Caco-2 (cell line): ENCODE results near the gene NRXN2. TPM values are rescaled to one million over a fixed set of nuclear protein-coding genes. Genes with fewer than 3 reads are reported as not detected.

ENCODE experiments used
- BruUV-seq: library from RNA; stranded (reverse); fragments of 400-500 nt; replicated peaks from 2 replicates; lab custom pipeline; 2021; lab: Mats Ljungman, UMichigan
- CTCF ChIA-PET: fragments of 300-600 bp; sonication (Branson Sonifier 250); formaldehyde crosslinking; loops from one replicate; lab custom pipeline; 2022; ENCODE audit warnings: antibody characterized with exemption; lab: Charles Lee
- POLR2A ChIA-PET: fragments of 300-600 bp; sonication (Branson Sonifier 250); formaldehyde crosslinking; loops from one replicate; lab custom pipeline; 2022; ENCODE audit warnings: antibody characterized with exemption; lab: Charles Lee
- DNase-seq, 2 experiments: peaks; one replicate each; pipeline versions ENCODE4 v3.0.0 to v3.0.0-alpha.2; 2020 to 2022
- H3K27me3 ChIP-seq: replicated peaks from 2 replicates; pipeline ENCODE4 v1.6.0; 2011; ENCODE audit warnings: low read length; ENCODE audit not compliant: control insufficient read depth, insufficient read depth
- H3K36me3 ChIP-seq: 2 replicates; pipeline ENCODE4 v1.5.1; 2011; ENCODE audit warnings: low read length; ENCODE audit not compliant: control insufficient read depth, insufficient read depth
- H3K4me1 ChIP-seq: fragments of 250-450 bp; sonication (Bioruptor Pico); 2 replicates; pipeline ENCODE4 v1.5.1; 2020; ENCODE audit warnings: mild to moderate bottlenecking
- H3K4me3 ChIP-seq: 2 replicates; pipeline ENCODE4 v1.5.1; 2011; ENCODE audit warnings: low read depth, mild to moderate bottlenecking, control low read depth, low read length
- H3K9me3 ChIP-seq: fragments of 250-450 bp; sonication (Bioruptor Pico); 2 replicates; pipeline ENCODE4 v1.5.1; 2020; ENCODE audit warnings: mild to moderate bottlenecking, moderate library complexity
- H3K27ac Mint-ChIP-seq: one replicate; pipeline ENCODE4 v1.8.0; 2022; ENCODE audit warnings: mixed read lengths; ENCODE audit not compliant: unreplicated experiment
- H3K27me3 Mint-ChIP-seq: one replicate; pipeline ENCODE4 v1.8.0; 2022; ENCODE audit warnings: mixed read lengths; ENCODE audit not compliant: insufficient read depth, unreplicated experiment
- H3K36me3 Mint-ChIP-seq: one replicate; pipeline ENCODE4 v1.8.0; 2022; ENCODE audit warnings: mild to moderate bottlenecking, mixed read lengths; ENCODE audit not compliant: insufficient read depth, unreplicated experiment
- H3K4me1 Mint-ChIP-seq: one replicate; pipeline ENCODE4 v1.8.0; 2022; ENCODE audit warnings: low read depth, mixed read lengths; ENCODE audit not compliant: unreplicated experiment
- H3K4me3 Mint-ChIP-seq: one replicate; pipeline ENCODE4 v1.8.0; 2022; ENCODE audit warnings: mild to moderate bottlenecking, moderate library complexity, mixed read lengths; ENCODE audit not compliant: unreplicated experiment
- H3K9me3 Mint-ChIP-seq: one replicate; pipeline ENCODE4 v1.8.0; 2022; ENCODE audit warnings: mixed read lengths; ENCODE audit not compliant: unreplicated experiment
- CTCF ChIP-seq, 2 experiments: fragments of 200-600 bp in 1 of 2; IDR thresholded peaks; 1 replicate in 1 of 2; 2 replicates in 1 of 2; pipeline versions ENCODE4 v1.5.1 to v1.8.0; 2011 to 2022; ENCODE audit warnings: antibody characterized with exemption in 1 of 2, control low read depth in 1 of 2, inconsistent platforms in 1 of 2, low read depth in 1 of 2, low read length in 1 of 2, mild to moderate bottlenecking in 1 of 2, moderate library complexity in 1 of 2; ENCODE audit not compliant: insufficient read depth in 1 of 2, severe bottlenecking in 1 of 2, unreplicated experiment in 1 of 2
- intact Hi-C: fragments of 100-400 bp; cut with micrococcal nuclease; formaldehyde crosslinking; loops from one replicate; pipeline ENCODE4 v1.10.0; 2022; ENCODE audit not compliant: unreplicated experiment
- total RNA-seq: library from RNA; stranded (reverse); gene quantifications from 2 replicates; pipeline ENCODE4 v1.2.3, GENCODE V29; 2022

The NRXN2 gene
- total RNA-seq, 1 experiment from 2014 or later: 7.6 TPM

- ChIA-PET CTCF (interaction anchor here (1.6 kb wide), 1 partner anchor 82 kb away, joined by 4 read pairs; no protein-coding TSS in a partner anchor), POLR2A (no interaction called here)
- no TSS peak for BruUV-seq
Observed at GRCh38 chr11:64658265-64658664, 64.7 kb downstream of the NRXN2 start.

DNA sequence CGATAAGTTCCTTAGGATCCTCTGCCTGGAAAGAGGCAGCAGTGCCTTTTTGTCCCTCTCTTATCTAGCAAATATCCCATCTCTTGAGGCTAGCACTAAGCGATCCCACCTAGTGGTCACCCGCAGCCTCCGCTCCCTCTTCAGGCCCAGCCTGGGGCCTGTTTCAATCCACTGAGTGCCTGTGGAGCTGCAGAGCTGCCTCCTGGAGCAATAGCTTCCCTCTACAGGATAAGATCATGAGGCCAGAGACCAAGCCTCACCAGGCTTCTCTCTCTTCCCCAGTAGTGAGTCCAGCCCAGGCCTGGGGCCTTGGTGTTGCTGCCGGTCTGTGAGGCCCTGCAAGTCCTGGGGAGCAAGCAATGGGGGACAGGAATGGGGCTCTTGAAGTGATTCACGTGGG is 66.1 kb downstream of the NRXN2 start:
- H3K4me1 Mint-ChIP-seq: peaks cover 15% of the 10 kb centered on the region
- no peak overlapping the region for H3K27ac Mint-ChIP-seq
- TF ChIP-seq CTCF (IDR thresholded peaks at IDR 0.05; ENCODE audit: insufficient read depth in 1 of 2, low read depth in 1 of 2, low read length in 1 of 2, severe bottlenecking in 1 of 2, unreplicated experiment in 1 of 2): peak; percentile 48 to 67
- no peaks in the 10 kb centered on the region for H3K27me3 ChIP-seq
- ChIA-PET CTCF (interaction anchor here (0.8 to 1.2 kb wide), 5 partner anchors 32 to 339 kb away, joined by 3 to 7 read pairs (median 4); partner anchors contain the start of genes PRDX5 and TRMT112), POLR2A (no interaction called here)
- H3K36me3 Mint-ChIP-seq: no peaks in the 10 kb centered on the region
- H3K9me3 Mint-ChIP-seq: no peaks in the 10 kb centered on the region
- no peak overlapping the region for H3K4me3 ChIP-seq
- H3K4me1 ChIP-seq: peaks cover 24% of the 10 kb centered on the region
- DNase-seq: peak; percentile 56 to 63
- no peak overlapping the region for H3K4me3 Mint-ChIP-seq
- intact Hi-C loops: loop anchor here (10.0 kb wide), 1 partner anchor 302 kb away; the partner anchor contains the start of gene RPS6KA4
- BruUV-seq: no TSS peak
- no peaks in the 10 kb centered on the region for H3K36me3 ChIP-seq
- no peaks in the 10 kb centered on the region for H3K27me3 Mint-ChIP-seq
- no peaks in the 10 kb centered on the region for H3K9me3 ChIP-seq

More at GRCh38 chr11:64658265-64658664, 64.7 kb downstream of the NRXN2 start:
- Histone ChIP-seq H3K4me1 (peaks cover 14% of the 10 kb centered on the region), H3K4me3 (no peak overlapping the region), H3K27me3 (no peaks in the 10 kb centered on the region), H3K9me3 (no peaks in the 10 kb centered on the region), H3K36me3 (no peaks in the 10 kb centered on the region)
- Mint-ChIP-seq H3K9me3 (no peaks in the 10 kb centered on the region), H3K4me1 (peaks cover 2% of the 10 kb centered on the region), H3K27me3 (no peaks in the 10 kb centered on the region), H3K36me3 (no peaks in the 10 kb centered on the region), H3K27ac (no peak overlapping the region), H3K4me3 (no peak overlapping the region)
- DNase-seq: no peak
- no peak for TF ChIP-seq CTCF (IDR thresholded peaks at IDR 0.05; ENCODE audit: insufficient read depth in 1 of 2, low read depth in 1 of 2, low read length in 1 of 2, severe bottlenecking in 1 of 2, unreplicated experiment in 1 of 2)
- intact Hi-C loops: loop anchor here (10.0 kb wide), 1 partner anchor 303 kb away; the partner anchor contains the start of gene RPS6KA4

- intact Hi-C loops: loop anchor here (10.0 kb wide), 1 partner anchor 301 kb away; the partner anchor contains the start of gene RPS6KA4
- Mint-ChIP-seq H3K9me3 (no peaks in the 10 kb centered on the region), H3K4me1 (peaks cover 15% of the 10 kb centered on the region), H3K4me3 (no peak overlapping the region), H3K36me3 (no peaks in the 10 kb centered on the region), H3K27me3 (no peaks in the 10 kb centered on the region), H3K27ac (no peak overlapping the region)
- no peak for DNase-seq
- no peaks in the 10 kb centered on the region for H3K27me3 ChIP-seq
- H3K36me3 ChIP-seq: no peaks in the 10 kb centered on the region
- no TSS peak for BruUV-seq
- CTCF ChIA-PET: interaction anchor here (0.9 to 1.2 kb wide), 3 partner anchors 33 to 166 kb away, joined by 3 to 7 read pairs (median 4); no protein-coding TSS in a partner anchor
- peaks cover 24% of the 10 kb centered on the region for H3K4me1 ChIP-seq
- H3K4me3 ChIP-seq: no peak overlapping the region
- POLR2A ChIA-PET: no interaction called here
- H3K9me3 ChIP-seq: no peaks in the 10 kb centered on the region
- TF ChIP-seq CTCF (IDR thresholded peaks at IDR 0.05; ENCODE audit: insufficient read depth in 1 of 2, low read depth in 1 of 2, low read length in 1 of 2, severe bottlenecking in 1 of 2, unreplicated experiment in 1 of 2): no peak
Observed at GRCh38 chr11:64655941-64656601, 66.9 kb downstream of the NRXN2 start.
